IMR-90 (cell line): Measurements from ENCODE around the gene SLBP. TPM values are rescaled to one million over a fixed set of nuclear protein-coding genes. Genes with fewer than 3 reads are reported as not detected.

Source experiments
- ATAC-seq: fragments of 200-7000 bp; cut with Tn5 transposase; 2 replicates; pipeline ENCODE4 v1.9.1; 2020; ENCODE audit warnings: low read depth, mild to moderate bottlenecking, moderate library complexity
- BruUV-seq: library from RNA; stranded (reverse); fragments of 400-500 nt; replicated peaks from 2 replicates; lab custom pipeline; 2021; lab: Mats Ljungman, UMichigan
- CTCF ChIA-PET: fragments of 300-600 bp; formaldehyde crosslinking; extraction: SDS; loops from one replicate; lab custom pipeline; 2021; ENCODE audit warnings: antibody characterized with exemption; lab: Yijun Ruan, JAX
- POLR2A ChIA-PET: fragments of 300-600 bp; sonication (Branson Sonifier 250); formaldehyde crosslinking; loops from one replicate; lab custom pipeline; 2022; ENCODE audit warnings: antibody characterized with exemption; ENCODE audit not compliant: unreplicated experiment; lab: Charles Lee
- DNase-seq: peaks from one replicate; pipeline ENCODE4 v3.0.0; 2013
- H2AFZ ChIP-seq: replicated peaks from 2 replicates; pipeline ENCODE3; 2013; ENCODE audit warnings: low read length, mild to moderate bottlenecking; ENCODE audit not compliant: poor library complexity
- H2AK5ac ChIP-seq: 2 replicates; pipeline ENCODE4 v1.6.1; 2013; ENCODE audit warnings: low read depth, low read length, inconsistent platforms
- H2AK9ac ChIP-seq: replicated peaks from 2 replicates; pipeline ENCODE3; 2013; ENCODE audit warnings: mild to moderate bottlenecking, low read depth, low read length, moderate library complexity; ENCODE audit not compliant: poor library complexity
- H2BK120ac ChIP-seq: 2 replicates; pipeline ENCODE4 v1.6.1; 2013; ENCODE audit warnings: low read depth, low read length, inconsistent platforms
- H2BK15ac ChIP-seq: 3 replicates; pipeline ENCODE4 v1.6.1; 2013; ENCODE audit warnings: low read depth, low read length, inconsistent platforms
- H2BK20ac ChIP-seq: 2 replicates; pipeline ENCODE4 v1.6.1; 2013; ENCODE audit warnings: low read depth, mild to moderate bottlenecking, inconsistent platforms, low read length, moderate library complexity
- H2BK5ac ChIP-seq: 2 replicates; pipeline ENCODE4 v1.6.1; 2013; ENCODE audit warnings: mild to moderate bottlenecking, low read depth, low read length, inconsistent platforms; ENCODE audit not compliant: poor library complexity, severe bottlenecking
- H3K14ac ChIP-seq: replicated peaks from 2 replicates; pipeline ENCODE4 v1.6.1; 2013; ENCODE audit warnings: low read depth, low read length, inconsistent platforms
- H3K18ac ChIP-seq: 2 replicates; pipeline ENCODE4 v1.6.1; 2013; ENCODE audit warnings: low read depth, low read length, control low read depth
- H3K23ac ChIP-seq: 2 replicates; pipeline ENCODE4 v1.6.1; 2013; ENCODE audit warnings: low read depth, low read length, inconsistent platforms
- H3K27ac ChIP-seq: 2 replicates; pipeline ENCODE4 v1.5.1; 2013; ENCODE audit warnings: mild to moderate bottlenecking, control low read depth, low read length; ENCODE audit not compliant: insufficient read depth
- H3K27me3 ChIP-seq: 2 replicates; pipeline ENCODE4 v1.6.1; 2013; ENCODE audit warnings: low read length; ENCODE audit not compliant: control insufficient read depth, insufficient read depth
- H3K36me3 ChIP-seq: 2 replicates; pipeline ENCODE4 v1.6.1; 2013; ENCODE audit warnings: low read length, mixed read lengths; ENCODE audit not compliant: control insufficient read depth, insufficient read depth
- H3K4ac ChIP-seq: 2 replicates; pipeline ENCODE4 v1.6.1; 2013; ENCODE audit warnings: low read depth, low read length, inconsistent platforms
- H3K4me1 ChIP-seq: 2 replicates; pipeline ENCODE4 v1.6.1; 2013; ENCODE audit warnings: low read length, mixed read lengths; ENCODE audit not compliant: control insufficient read depth, insufficient read depth
- H3K4me2 ChIP-seq: 2 replicates; pipeline ENCODE4 v1.6.1; 2013; ENCODE audit warnings: low read depth, mild to moderate bottlenecking, control low read depth, low read length, moderate library complexity
- H3K4me3 ChIP-seq: 2 replicates; pipeline ENCODE4 v1.5.1; 2013; ENCODE audit warnings: low read depth, mild to moderate bottlenecking, control low read depth, low read length, moderate library complexity; ENCODE audit not compliant: insufficient read depth
- H3K56ac ChIP-seq: 2 replicates; pipeline ENCODE4 v1.6.1; 2013; ENCODE audit warnings: low read length, inconsistent platforms; ENCODE audit not compliant: insufficient read depth; ENCODE audit errors: extremely low read depth
- H3K79me1 ChIP-seq, 2 experiments: 2 replicates each; pipeline ENCODE4 v1.6.1; 2013; ENCODE audit warnings: low read length in 2 of 2, inconsistent platforms in 1 of 2, low read depth in 1 of 2
- H3K9ac ChIP-seq: 2 replicates; pipeline ENCODE4 v1.6.1; 2013; ENCODE audit warnings: low read depth, low read length, control low read depth
- H3K9me1 ChIP-seq: 2 replicates; pipeline ENCODE4 v1.6.1; 2013; ENCODE audit warnings: low read length, inconsistent platforms; ENCODE audit not compliant: insufficient read depth
- H3K9me3 ChIP-seq: 2 replicates; pipeline ENCODE4 v1.6.1; 2013; ENCODE audit warnings: low read length; ENCODE audit not compliant: control insufficient read depth, insufficient read depth
- H4K20me1 ChIP-seq: 2 replicates; pipeline ENCODE4 v1.6.1; 2013; ENCODE audit warnings: low read length, inconsistent platforms; ENCODE audit not compliant: insufficient read depth
- H4K5ac ChIP-seq: 2 replicates; pipeline ENCODE4 v1.6.1; 2013; ENCODE audit warnings: mild to moderate bottlenecking, low read depth, low read length, control low read depth
- H4K8ac ChIP-seq, 2 experiments: 2 replicates each; pipeline ENCODE4 v1.6.1; 2013; ENCODE audit warnings: low read depth in 2 of 2, low read length in 2 of 2, control low read depth in 1 of 2, inconsistent platforms in 1 of 2
- H4K91ac ChIP-seq: 2 replicates; pipeline ENCODE4 v1.6.1; 2013; ENCODE audit warnings: low read depth, low read length, inconsistent platforms; ENCODE audit not compliant: insufficient read depth
- BHLHE40 ChIP-seq: fragments of 150-350 bp; IDR thresholded peaks from 2 replicates; pipeline ENCODE4 v1.6.1; 2016; ENCODE audit warnings: mild to moderate bottlenecking, low read depth, low read length
- CEBPB ChIP-seq: IDR thresholded peaks from 2 replicates; pipeline ENCODE4 v1.6.1; 2012; ENCODE audit warnings: low read depth, low read length, improper control_type of control experiment
- CHD1 ChIP-seq: IDR thresholded peaks from 2 replicates; pipeline ENCODE4 v1.6.1; 2012; ENCODE audit warnings: low read depth, low read length, improper control_type of control experiment
- FOS ChIP-seq: fragments of 150-350 bp; IDR thresholded peaks from 2 replicates; pipeline ENCODE4 v1.6.1; 2016; ENCODE audit warnings: low read depth, low read length
- MAFK ChIP-seq: IDR thresholded peaks from 2 replicates; pipeline ENCODE4 v1.6.1; 2012; ENCODE audit warnings: low read depth, low read length, improper control_type of control experiment
- MAZ ChIP-seq: IDR thresholded peaks from 2 replicates; pipeline ENCODE4 v1.6.1; 2012; ENCODE audit warnings: low read depth, mild to moderate bottlenecking, low read length, improper control_type of control experiment, moderate library complexity, borderline replicate concordance
- MXI1 ChIP-seq: IDR thresholded peaks from 2 replicates; pipeline ENCODE4 v1.6.1; 2012; ENCODE audit warnings: low read depth, mild to moderate bottlenecking, low read length, moderate library complexity, borderline replicate concordance
- NFE2L2 ChIP-seq: fragments of 150-350 bp; IDR thresholded peaks from 2 replicates; pipeline ENCODE4 v1.6.1; 2016; ENCODE audit warnings: low read depth, mild to moderate bottlenecking, low read length
- POLR2A ChIP-seq: IDR thresholded peaks from 2 replicates; pipeline ENCODE4 v1.6.1; 2012; ENCODE audit warnings: mild to moderate bottlenecking, low read depth, low read length
- RAD21 ChIP-seq: IDR thresholded peaks from 2 replicates; pipeline ENCODE4 v1.6.1; 2012; ENCODE audit warnings: low read length, improper control_type of control experiment
- RCOR1 ChIP-seq: IDR thresholded peaks from 2 replicates; pipeline ENCODE4 v1.6.1; 2012; ENCODE audit warnings: mild to moderate bottlenecking, low read length, improper control_type of control experiment; ENCODE audit not compliant: insufficient replicate concordance
- RFX5 ChIP-seq: IDR thresholded peaks from 2 replicates; pipeline ENCODE4 v1.8.0; 2012; ENCODE audit warnings: low read depth, mild to moderate bottlenecking, low read length, moderate library complexity
- SMC3 ChIP-seq: fragments of 150-350 bp; IDR thresholded peaks from 2 replicates; pipeline ENCODE4 v1.6.1; 2016; ENCODE audit warnings: low read depth, mild to moderate bottlenecking, antibody characterized with exemption, low read length, moderate library complexity
- WGBS, 2 experiments: methylation state at CpG; one replicate each; pipeline versions ENCODE4 v1.1.5 to v1.1.7; 2013; ENCODE audit warnings: missing lambda C conversion rate in 2 of 2; ENCODE audit not compliant: insufficient read length in 1 of 2; ENCODE audit errors: extremely low coverage in 2 of 2; 5-methylcytosine and 5-hydroxymethylcytosine counted together
- dilution Hi-C: fragments of 300-500 bp; cut with HindIII; formaldehyde crosslinking; loops from one replicate; pipeline ENCODE4 v1.14.3; 2018; ENCODE audit warnings: low sequenced_read_pairs; ENCODE audit not compliant: unreplicated experiment
- in situ Hi-C: fragments of 300-500 bp; cut with MboI; formaldehyde crosslinking; loops from 3 replicates; pipeline ENCODE4 v1.14.3; 2019; ENCODE audit warnings: low sequenced_read_pairs, inconsistent platforms, mixed read lengths
- intact Hi-C: fragments of 100-400 bp; cut with micrococcal nuclease; formaldehyde crosslinking; loops from 2 replicates; pipeline ENCODE4 v1.10.0; 2022
- polyA plus RNA-seq, 3 experiments: library from polyadenylated mRNA; depleted of rRNA; stranded (reverse); fragments of >200 nt; gene quantifications; 2 replicates each; pipeline ENCODE4 v1.2.3, GENCODE V29; 2012; ENCODE audit warnings: low replicate concordance in 1 of 3
- total RNA-seq: library from RNA; depleted of rRNA; stranded (reverse); fragments of >200 nt; gene quantifications from 2 replicates; pipeline ENCODE4 v1.2.3, GENCODE V29; 2012
- TF ChIP-seq, protein P1 (sequence below): fragments of 150-350 bp; IDR thresholded peaks from 2 replicates; pipeline ENCODE4 v1.6.1; 2016; ENCODE audit warnings: low read depth, mild to moderate bottlenecking, low read length, moderate library complexity, borderline replicate concordance
- TF ChIP-seq, protein P2 (sequence below): conservative IDR thresholded peaks from 2 replicates; pipeline ENCODE4 v1.5.1; 2012; ENCODE audit warnings: mild to moderate bottlenecking, low read depth, low read length, improper control_type of control experiment
- TF ChIP-seq, protein P3 (sequence below): fragments of 150-350 bp; IDR thresholded peaks from 2 replicates; pipeline ENCODE4 v1.6.1; 2017; ENCODE audit warnings: mild to moderate bottlenecking, antibody characterized with exemption, low read length, low read depth

The SLBP gene
- total and polyA plus RNA-seq, 2 of the 4 experiments (the other 2 are of a cell fraction), result 64.9 to 66.1 TPM

DNA sequence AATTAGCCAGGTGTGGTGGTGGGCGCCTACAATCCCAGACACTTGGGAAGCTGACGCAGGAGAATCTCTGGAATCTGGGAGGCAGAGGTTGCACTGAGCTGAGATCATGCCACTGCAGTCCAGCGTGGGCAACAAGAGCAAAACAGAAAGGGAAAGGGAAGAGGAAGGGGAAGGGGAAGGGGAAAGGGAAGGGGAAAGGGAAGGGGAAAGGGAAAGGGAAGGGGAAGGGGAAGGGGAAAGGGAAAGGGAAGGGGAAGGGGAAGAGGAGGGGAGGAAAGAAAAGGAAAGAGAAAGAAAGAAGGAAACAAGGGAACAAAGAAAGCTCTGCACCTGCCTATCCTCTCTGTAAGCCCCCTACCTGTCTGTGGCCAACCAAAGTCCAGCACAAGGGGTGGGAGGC, 63.2 kb downstream of the SLBP start:
- intact Hi-C loops, result no loop called here
- no peak overlapping the region for H2BK15ac ChIP-seq
- H3K9me1 ChIP-seq, result peaks cover 14% of the 10 kb centered on the region
- H3K23ac ChIP-seq, result no peak overlapping the region
- H2AFZ ChIP-seq, result no peak overlapping the region
- WGBS, 2 experiments, result 100% methylated on average over 2 of the region's 3 CpGs; no CpG with 5 or more reads in 1 of the 2 experiments
- no peaks in the 10 kb centered on the region for H3K27me3 ChIP-seq
- DNase-seq (no peak), ATAC-seq (no peak)
- H3K9ac ChIP-seq, result no peak overlapping the region
- H4K8ac ChIP-seq, result no peak overlapping the region
- ChIA-PET CTCF (no interaction called here), POLR2A (no interaction called here)
- no peaks in the 10 kb centered on the region for H3K36me3 ChIP-seq
- no peak overlapping the region for H2BK5ac ChIP-seq
- H3K9me3 ChIP-seq, result no peaks in the 10 kb centered on the region
- dilution Hi-C loops, result no loop called here
- no peak overlapping the region for H3K4ac ChIP-seq
- no peak overlapping the region for H2BK120ac ChIP-seq
- H4K5ac ChIP-seq, result no peak overlapping the region
- BruUV-seq, result no TSS peak
- no peak overlapping the region for H2AK9ac ChIP-seq
- no peak overlapping the region for H3K4me2 ChIP-seq
- peaks cover 0 to 4% of the 10 kb centered on the region in 2 experiments; a peak in 1 of 4 replicates for H3K79me1 ChIP-seq
- no peak overlapping the region for H2AK5ac ChIP-seq
- in situ Hi-C loops, result loop anchor here (25.0 kb wide), 1 partner anchor 487 kb away; the partner anchor contains the start of gene SPON2
- no peaks in the 10 kb centered on the region for H3K4me1 ChIP-seq
- TF ChIP-seq MAFK, result no peak
- no peak for TF ChIP-seq SMC3
- TF ChIP-seq NFE2L2, result no peak
- no peak for TF ChIP-seq RAD21
- TF ChIP-seq MAZ, result no peak
- TF ChIP-seq, protein P1, sequence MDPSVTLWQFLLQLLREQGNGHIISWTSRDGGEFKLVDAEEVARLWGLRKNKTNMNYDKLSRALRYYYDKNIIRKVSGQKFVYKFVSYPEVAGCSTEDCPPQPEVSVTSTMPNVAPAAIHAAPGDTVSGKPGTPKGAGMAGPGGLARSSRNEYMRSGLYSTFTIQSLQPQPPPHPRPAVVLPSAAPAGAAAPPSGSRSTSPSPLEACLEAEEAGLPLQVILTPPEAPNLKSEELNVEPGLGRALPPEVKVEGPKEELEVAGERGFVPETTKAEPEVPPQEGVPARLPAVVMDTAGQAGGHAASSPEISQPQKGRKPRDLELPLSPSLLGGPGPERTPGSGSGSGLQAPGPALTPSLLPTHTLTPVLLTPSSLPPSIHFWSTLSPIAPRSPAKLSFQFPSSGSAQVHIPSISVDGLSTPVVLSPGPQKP, result no peak
- TF ChIP-seq, protein P2, sequence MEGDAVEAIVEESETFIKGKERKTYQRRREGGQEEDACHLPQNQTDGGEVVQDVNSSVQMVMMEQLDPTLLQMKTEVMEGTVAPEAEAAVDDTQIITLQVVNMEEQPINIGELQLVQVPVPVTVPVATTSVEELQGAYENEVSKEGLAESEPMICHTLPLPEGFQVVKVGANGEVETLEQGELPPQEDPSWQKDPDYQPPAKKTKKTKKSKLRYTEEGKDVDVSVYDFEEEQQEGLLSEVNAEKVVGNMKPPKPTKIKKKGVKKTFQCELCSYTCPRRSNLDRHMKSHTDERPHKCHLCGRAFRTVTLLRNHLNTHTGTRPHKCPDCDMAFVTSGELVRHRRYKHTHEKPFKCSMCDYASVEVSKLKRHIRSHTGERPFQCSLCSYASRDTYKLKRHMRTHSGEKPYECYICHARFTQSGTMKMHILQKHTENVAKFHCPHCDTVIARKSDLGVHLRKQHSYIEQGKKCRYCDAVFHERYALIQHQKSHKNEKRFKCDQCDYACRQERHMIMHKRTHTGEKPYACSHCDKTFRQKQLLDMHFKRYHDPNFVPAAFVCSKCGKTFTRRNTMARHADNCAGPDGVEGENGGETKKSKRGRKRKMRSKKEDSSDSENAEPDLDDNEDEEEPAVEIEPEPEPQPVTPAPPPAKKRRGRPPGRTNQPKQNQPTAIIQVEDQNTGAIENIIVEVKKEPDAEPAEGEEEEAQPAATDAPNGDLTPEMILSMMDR, result no peak
- TF ChIP-seq POLR2A, result no peak
- no peak for TF ChIP-seq RFX5
- TF ChIP-seq MXI1, result no peak
- TF ChIP-seq FOS, result no peak
- no peak for TF ChIP-seq CHD1
- no peak for TF ChIP-seq BHLHE40
- TF ChIP-seq, protein P3, sequence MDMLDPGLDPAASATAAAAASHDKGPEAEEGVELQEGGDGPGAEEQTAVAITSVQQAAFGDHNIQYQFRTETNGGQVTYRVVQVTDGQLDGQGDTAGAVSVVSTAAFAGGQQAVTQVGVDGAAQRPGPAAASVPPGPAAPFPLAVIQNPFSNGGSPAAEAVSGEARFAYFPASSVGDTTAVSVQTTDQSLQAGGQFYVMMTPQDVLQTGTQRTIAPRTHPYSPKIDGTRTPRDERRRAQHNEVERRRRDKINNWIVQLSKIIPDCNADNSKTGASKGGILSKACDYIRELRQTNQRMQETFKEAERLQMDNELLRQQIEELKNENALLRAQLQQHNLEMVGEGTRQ, result no peak
- no peak for TF ChIP-seq RCOR1
- no peak for TF ChIP-seq CEBPB
- no peak overlapping the region for H4K91ac ChIP-seq
- H3K18ac ChIP-seq, result no peak overlapping the region
- H4K20me1 ChIP-seq, result peaks cover 4% of the 10 kb centered on the region
- H3K4me3 ChIP-seq, result no peak overlapping the region
- no peak overlapping the region for H3K27ac ChIP-seq
- no peak overlapping the region for H3K56ac ChIP-seq
- no peak overlapping the region for H3K14ac ChIP-seq
- no peak overlapping the region for H2BK20ac ChIP-seq
